Measurements from ENCODE around the gene RCC1.

The RCC1 gene

GRCh38 chr1:28573564-28573963 is 67.7 kb downstream of the RCC1 start:
- no peak for TF ChIP-seq CTCF (IDR thresholded peaks at IDR 0.05; ENCODE audit: low read depth, low read length)
- no peak for DNase-seq (ENCODE audit: extremely low read depth, low read depth)

- no peak for DNase-seq (ENCODE audit: extremely low read depth, low read depth)
- no peak for TF ChIP-seq CTCF (IDR thresholded peaks at IDR 0.05; ENCODE audit: low read depth, low read length)
Measured at GRCh38 chr1:28577052-28577678, 71.3 kb downstream of the RCC1 start.

DNA sequence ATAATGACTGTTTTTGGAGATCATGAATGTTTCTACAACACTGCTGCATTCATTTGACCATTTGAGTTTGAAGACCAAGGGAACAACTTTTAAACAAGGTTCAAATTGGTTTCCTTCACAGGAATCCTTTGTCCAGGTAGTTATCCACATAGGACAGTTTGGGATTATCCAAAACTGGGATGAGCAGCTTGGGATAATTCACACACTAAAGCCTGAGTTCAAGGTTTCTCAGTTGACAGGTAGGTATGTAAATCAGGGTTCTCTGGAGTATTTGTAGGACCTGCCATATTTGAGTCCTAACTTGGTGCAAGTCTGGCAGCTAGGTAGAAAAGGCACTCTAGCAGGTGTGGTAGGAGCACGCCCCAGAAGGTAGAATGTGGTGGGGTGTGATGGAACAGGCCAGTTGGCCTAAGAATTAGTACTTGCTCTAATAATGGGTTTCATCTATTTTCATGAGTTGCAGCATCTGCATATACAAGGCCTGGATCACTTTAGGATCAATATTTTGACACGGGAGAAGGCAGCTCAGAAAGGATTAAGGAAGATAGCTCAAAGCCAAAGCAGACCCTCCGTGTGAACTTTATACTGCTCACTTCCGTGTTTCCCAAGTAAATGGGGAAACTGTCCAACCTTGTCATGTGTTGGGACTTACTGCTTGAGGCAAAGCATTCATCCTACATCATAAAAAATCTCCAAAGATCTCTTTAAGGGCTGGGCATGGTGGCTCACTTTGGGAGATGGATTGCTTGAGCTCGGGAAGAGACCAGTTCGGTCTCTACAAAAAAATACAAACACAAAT is 72.1 kb downstream of the RCC1 start:
- no peak for DNase-seq (ENCODE audit: extremely low read depth, low read depth)
- no peak for TF ChIP-seq CTCF (IDR thresholded peaks at IDR 0.05; ENCODE audit: low read depth, low read length)

DNA sequence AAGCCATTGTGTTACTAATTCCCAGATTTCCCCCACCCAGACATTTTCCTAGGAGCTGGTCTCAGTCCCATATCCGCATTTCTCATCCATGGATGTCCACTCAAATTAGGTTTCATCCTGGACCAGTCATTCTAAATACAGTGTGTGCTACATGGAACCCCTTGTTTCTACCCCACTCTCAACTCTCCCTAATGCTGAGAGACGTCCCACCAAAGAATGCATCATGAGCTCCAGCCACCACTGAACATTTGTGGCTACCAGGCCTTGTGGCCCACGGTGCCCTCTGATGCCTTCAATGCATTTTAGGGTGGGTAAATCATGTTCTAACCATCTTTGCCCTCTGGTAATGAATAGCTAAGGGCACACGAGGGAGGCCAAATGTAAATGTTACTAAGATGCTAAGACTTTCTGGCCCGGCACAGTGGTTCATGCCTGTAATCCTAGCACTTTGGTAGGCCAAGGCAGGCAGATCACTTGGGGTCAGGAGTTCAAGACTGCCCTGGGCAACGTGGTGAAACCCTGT is 72.9 kb downstream of the RCC1 start:
- DNase-seq (ENCODE audit: extremely low read depth, low read depth): no peak
- TF ChIP-seq CTCF (IDR thresholded peaks at IDR 0.05; ENCODE audit: low read depth, low read length): no peak

- DNase-seq (ENCODE audit: extremely low read depth, low read depth): no peak
- TF ChIP-seq CTCF (IDR thresholded peaks at IDR 0.05; ENCODE audit: low read depth, low read length): no peak
Measured at GRCh38 chr1:28579401-28579800, 73.6 kb downstream of the RCC1 start.

DNA sequence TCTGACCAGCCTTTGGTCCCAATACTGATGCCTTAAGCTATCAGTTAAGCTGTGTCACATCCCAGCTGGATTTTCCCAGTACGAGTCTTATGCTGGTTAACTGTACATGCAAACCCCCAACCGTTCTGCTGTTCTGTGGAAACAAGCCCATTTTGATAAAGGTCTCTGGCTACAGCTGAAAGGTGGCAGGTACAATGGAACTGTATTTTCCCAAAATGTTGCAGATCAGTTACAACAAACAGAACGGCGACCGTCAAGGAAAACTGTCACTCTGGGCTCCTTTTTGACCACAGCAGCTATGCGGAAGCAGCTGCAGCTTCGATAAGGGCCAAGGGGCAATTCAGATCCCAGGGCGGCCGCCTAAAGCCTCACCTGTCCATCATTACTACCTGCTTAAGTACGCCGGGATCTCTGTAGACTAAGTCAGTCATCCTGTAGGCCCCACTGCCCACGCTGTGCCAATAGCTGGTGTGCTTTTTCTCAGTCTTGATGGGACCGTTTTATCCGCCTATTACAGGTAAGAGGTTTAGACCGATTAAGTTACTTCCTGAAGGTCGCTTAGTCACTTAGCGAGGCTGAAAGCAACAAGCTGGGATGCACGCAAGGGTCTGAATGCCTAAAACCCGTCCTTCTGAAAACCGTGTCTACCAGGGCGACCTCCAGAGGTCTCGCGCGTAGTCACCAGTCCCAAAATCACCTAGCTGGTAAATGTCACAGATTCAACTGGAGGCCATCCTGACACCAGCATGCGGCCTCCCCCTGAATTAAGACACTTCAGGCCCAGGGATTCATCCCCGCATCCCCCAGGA is 75.1 kb downstream of the RCC1 start:
- peak; percentile 14 for TF ChIP-seq CTCF (IDR thresholded peaks at IDR 0.05; ENCODE audit: low read depth, low read length)
- no peak for DNase-seq (ENCODE audit: extremely low read depth, low read depth)
